ENCODE measurements around the gene CDK19.
A peak's percentile ranks its signal among the peaks of the same experiment; 100 is the strongest.

Gene CDK19

DNA sequence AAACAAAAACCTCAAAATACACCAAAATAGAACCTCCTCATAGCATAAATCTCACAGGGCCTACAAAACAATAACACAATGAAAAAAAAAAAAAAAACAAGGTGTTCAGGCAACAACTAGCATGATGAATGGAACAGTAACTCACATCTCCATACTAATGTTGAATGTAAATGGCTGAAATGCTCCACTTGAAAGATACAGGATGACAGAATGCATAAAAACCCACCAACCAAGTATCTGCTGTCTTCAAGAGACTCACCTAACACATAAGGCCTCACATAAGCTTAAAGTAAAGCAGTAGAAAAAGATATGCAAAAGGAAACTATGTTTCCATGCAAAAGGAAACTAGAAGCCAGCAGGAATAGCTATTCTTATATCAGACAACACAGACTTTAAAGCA lies 121.3 kb downstream of the CDK19 start:
- no peak for DNase-seq

DNA sequence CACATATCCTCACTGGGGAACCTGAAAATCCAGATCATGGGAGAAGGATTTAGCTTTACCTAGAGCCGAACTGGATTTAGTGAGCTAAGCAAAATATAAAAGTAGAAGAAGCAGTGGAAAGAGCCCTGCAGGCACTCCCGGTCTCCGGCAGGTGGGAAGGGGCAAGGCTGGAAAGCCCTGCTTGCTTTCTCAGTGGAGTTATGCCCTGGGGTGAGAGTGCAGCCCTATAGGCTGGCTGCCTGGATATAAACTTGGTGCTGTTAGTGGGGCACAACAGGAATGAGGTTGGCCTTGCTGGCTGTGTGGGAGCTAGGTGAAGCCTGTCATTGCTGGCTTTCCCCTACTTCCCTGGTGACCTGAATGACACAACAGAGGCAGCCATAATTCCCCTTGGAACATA lies 122.0 kb downstream of the CDK19 start:
- no peak for DNase-seq

DNA sequence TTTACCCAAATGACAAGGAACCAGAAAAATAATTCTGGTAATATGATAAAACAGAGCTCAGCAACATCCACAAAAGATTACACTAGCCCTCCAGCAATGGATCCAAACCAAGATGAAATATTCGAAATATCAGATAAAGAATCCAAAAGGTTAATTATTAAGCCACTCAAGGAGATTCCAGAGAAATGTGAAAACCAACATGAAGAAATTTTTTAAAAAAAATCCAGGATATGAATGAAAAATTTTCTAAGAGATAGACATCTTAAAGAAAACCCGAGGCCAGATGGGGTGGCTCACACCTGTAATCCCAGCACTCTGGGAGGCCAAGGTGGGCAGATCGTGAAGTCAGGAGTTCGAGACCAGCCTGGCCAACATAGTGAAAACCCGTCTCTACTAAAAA lies 124.4 kb downstream of the CDK19 start:
- no peak for DNase-seq

DNA sequence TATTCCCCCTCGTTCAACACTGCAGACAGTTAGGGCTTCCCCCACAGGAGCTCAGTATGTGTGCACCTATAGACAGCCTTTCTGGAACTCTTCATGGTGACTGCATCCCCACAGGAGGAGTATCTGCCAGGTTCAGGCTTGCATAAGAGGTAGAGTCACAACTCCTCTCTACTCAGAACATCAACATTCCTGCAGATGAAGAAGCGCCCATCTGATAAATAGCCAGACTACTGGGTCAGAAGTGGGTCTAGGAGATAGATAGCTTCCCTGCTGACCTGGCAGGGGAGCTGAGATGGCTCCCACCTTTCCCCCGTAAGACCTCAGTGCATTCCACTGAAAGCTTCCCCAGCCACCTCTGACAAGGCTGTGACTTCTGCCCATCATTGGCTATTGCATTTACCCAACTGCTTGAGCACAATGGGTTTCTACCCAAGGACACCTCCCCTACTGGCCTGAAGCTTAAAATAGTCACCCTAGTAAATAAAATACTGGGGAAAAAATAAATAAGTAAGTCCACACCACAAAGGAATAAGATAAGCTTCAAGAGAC lies 125.1 kb downstream of the CDK19 start:
- DNase-seq: no peak

DNA sequence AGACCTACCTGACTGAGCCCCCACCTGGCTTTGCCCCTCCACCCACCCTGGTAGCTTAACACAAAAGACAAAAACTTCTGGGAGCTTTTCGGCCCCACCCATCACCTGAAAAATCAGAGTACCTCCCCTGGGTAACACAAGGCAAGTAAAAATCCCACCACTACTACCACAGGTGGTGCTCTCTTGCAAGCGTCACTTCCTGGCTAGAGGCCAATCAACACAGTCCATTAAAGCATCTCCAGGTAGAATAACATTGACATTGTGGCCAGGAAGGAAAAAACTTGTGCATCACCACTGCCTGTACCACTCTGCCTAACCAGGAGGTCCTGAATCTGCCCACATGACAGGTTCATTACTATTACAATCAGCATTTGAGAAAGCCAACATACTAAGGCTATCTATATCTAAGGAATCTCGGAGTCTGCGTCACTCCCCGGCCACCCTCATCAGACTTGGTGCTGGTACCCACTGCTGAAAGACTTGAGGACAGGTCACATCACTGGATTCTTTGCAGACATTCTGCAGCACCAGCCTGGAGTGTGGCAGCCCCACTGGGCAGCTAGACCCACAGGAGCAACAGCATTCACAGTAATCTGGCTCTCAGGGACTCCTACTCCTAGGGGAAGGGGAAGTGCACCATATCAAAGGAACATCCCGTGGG lies 125.9 kb downstream of the CDK19 start:
- DNase-seq: no peak

DNA sequence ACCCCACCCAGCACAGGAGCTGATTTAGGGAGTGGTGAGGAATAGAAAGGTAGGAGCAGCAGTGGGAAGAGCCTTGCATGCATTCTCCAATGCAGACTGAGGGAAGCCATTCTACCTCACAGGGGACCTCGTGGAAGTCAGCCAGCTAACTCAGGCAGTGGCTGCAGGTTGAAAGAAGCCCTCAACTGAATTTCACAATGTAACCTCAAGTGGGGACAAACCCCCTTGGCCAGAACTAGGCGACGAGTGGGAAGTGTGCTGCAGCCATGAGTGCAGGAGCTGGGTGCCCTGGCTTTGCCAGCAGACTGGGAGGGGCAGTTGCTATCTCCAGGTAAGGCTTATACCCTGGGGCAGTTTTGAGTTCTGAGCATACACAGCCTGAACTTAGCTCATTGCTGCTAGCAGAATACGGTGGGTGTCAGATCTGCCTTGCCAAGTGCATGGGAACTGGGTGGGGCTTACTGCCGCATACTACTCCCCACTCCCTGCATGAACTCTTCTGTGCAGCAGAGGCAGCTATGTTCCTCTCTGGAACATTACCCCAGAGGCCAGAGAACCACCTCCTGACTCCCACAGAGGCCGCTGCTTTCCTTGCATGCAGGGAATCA lies 126.5 kb downstream of the CDK19 start:
- no peak for DNase-seq

DNA sequence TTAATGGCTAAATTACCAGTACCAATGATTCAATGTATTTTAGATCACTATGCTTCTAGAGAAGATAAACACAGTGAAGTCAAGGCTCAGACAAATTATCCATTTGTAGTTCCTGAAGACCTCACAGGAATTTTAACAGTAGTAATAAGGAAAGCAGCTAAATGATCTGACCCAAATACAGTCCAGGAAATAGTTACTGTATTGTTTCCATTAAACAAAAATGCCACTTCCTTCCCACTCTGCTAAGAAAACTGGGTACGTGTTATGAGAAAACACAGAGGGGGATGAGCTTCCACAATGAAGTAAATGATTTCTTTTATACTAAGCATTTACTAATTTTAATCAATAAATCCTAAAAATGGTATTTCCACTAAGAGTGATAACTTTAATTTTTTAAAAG lies 127.9 kb downstream of the CDK19 start:
- no peak for DNase-seq

DNA sequence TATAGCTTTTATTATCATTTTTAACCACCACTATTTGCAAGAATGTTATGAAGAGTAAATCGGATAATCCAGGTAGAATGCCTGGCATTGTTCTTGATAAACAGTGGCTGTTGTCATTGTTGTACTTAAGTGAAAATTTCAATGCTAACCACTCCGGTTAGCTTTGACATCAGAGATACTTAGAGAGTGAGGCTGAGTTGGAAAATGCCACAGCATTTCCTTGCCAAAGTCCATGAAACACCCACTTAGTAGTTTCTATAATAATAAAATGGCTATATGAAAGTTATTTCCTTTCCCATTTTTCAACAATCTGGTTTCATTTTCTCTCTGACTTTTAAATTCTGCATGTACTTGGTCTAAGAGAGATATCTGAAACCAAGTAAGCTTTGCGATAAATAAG lies 132.0 kb downstream of the CDK19 start:
- no peak for DNase-seq

DNA sequence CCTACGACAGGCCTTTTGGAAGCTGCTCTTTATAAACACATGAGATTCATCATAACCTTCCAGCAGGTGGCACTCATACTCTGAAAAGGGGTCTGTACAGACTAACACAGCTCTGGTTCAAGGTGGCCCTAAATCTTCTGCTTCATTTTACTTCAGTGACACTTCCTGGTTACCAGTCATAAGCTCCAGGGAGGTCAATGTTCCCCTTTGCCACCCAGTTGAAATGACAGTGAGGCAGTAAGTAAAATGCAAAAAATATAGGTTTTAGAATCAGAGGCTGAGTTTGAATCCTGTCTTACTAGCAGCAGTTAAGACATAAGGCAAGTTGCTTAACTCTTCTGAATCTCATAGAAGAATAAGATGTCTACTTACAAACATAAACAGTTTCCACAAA lies 132.8 kb downstream of the CDK19 start:
- DNase-seq: peak; percentile 66

DNA sequence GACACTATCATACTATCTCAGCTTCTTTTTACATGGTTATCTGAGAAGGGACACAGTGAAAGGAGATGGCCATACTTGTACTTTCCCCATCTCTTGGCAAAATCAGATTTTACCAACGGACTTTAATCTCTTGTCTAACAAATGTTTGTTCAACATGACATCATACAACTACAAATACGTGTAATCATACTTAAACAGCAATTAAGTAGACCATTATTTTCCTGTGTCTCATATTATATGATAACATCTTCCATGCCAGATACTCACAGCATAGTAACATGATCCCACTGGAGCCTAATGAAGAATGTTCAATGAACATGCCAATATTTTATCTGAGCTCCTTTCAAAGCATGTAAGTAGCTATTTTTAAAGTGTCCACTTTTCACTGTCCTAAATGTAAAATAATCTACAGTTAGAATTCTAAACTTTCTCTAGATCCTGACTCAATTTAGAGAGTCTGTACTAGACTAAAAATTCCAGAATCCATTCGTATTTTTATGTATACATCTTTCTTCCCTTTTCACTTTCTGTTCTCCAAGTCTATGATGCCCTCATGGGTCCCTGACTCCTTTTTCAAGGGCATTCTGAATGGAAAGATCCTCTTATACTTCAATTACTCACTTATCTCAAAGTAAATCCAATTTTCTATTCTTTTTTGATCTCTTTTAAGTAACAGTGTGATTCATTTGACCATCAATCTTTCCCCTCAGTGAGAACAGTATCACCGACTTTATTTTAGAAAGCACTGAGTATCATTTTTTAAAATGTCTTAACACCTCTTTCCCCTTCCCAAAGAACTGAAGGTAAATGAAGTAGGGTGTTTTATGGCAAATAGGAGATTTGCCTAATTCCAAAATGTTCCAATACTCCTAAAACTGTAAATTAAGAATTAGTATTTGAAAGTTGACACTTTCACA lies 133.5 kb downstream of the CDK19 start:
- DNase-seq: no peak

DNA sequence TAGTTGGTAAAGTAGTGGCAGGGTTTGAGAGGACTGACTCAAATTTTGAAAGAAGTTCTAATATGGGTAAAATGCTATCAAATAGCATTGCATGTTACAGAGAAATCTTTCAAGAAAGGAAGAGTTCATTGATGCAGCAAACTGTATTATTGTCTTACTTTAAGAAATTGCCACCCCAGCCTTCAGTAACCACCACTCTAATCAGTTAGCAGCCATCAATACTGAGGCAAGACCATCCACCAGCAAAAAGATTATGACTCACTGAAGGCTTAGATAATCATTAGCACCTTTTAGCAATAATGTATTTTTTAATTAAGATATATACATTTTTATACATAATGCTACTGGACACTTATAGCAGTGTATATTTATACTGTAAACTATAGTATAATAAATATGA lies 138.9 kb downstream of the CDK19 start:
- no peak for DNase-seq

DNA sequence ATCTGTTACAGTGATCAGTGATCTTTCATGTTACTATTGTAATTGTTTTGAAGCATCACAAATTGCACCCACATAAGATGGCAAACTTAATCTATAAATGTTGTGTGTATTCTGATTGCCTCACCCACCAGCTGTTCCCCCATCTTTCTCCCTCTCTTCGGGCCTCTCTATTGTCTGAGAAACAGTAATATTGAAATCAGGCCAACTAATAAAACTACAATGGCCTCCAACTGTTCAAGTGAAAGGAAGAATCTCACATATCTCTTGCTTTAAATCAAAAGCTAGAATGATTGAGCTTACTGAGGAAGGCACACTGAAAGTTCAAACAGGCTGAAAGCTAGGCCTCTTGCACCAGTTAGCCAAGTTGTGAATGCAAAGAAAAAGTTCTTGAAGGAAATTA lies 141.2 kb downstream of the CDK19 start:
- DNase-seq: no peak

DNA sequence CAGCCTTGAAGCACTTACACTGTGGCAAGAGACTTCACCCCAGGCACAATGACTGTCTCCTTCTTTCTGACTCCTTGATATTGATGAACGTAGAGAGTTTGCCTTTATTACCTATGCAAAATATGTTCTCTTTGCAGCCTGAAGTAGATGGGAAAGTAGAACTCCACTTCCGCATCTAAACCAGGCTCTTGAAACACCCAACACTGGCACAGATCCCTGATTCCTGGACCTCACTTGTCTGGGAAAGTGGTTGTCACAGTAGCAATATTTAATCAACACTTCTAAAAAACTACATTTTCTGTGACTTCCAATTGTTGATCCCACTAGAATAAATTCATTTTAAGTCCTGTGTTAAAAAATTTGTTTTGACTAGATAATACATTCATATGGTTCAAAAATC lies 143.1 kb downstream of the CDK19 start:
- DNase-seq: no peak

DNA sequence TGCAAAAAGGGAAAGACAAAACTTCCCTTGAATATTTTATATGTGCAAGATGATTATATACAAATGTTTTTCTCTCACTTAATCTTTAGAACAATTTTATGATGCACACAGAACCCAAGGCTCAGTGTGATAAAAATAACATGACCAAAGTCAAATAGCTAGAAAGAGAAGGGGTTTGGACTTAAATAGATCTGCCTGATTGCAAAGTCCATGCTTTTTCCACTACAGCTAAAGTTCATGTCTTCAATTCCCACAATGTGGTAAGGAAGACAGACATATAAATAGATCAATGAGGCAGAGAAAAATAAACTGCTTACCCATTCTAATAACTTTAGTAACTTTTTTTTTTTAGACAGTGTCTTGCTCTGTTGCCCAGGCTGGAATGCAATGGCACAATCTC lies 143.8 kb downstream of the CDK19 start:
- no peak for DNase-seq

DNA sequence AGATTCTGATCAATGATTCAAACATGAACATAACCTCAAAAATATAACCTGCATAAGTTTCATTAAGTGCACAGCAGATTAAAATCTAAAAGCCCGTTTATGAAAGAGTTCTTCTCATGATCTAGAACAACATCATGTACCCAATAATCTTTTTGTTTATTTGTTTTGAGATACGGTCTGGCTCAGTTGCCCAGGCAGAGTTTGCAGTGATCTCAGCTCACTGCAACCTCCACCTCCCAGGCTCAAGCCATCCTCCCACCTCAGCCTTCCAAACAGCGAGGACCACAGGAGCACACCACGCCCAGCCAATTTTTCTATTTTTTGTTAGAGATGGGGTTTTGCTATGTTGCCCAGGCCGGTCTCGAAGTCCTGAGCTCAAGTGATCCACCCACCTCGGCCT lies 149.7 kb downstream of the CDK19 start:
- DNase-seq: no peak

DNA sequence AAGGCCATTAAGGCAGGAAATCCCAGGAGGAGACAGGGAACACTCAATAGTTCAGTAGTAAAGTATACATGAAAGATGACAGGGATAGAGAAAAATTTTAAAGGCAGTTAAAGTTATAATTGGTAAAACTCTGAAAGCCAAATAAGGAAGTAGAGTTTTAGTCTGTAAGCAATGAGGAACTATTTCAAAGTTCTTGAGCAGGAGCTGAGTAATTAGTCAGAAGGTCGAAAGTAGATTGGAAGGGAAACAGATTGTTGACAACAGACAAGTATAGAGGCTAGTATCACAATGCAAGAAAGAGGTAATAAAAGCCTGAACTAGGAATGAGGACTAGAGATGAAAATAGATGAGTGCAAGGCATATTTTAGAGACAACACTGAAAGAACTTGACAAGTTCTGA lies 150.3 kb downstream of the CDK19 start:
- no peak for DNase-seq

DNA sequence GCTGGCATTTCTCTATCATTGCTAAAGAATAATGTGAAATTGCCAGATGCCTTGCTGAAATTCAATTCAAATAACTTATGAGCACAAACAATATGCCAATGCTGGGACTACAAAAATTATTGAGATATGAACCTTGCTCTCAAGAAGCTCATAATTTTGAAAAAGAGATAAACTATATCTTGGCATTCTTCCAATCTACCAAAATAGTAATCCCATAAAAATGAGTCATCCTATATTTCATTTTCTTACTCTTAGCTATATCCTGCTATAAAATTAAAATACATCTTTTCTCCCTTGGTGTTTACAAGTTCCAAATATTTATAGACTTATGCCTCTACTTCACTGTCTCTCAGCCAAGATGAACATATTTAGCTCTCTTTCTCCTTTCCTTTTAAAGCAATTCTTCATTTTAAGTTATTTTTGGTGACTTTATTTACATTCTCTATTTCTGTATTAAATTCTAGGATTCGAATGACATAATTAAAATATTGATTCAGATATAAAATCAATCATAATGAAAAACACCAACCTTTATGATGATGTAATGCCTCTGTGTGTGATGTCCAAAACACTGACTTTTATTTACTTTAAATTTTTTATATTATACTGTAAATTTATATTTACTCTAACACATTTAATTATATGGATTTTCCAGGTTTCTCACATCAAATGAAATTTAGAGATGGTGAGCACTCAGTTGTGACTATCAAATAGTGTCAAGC lies 152.6 kb downstream of the CDK19 start:
- no peak for DNase-seq

DNA sequence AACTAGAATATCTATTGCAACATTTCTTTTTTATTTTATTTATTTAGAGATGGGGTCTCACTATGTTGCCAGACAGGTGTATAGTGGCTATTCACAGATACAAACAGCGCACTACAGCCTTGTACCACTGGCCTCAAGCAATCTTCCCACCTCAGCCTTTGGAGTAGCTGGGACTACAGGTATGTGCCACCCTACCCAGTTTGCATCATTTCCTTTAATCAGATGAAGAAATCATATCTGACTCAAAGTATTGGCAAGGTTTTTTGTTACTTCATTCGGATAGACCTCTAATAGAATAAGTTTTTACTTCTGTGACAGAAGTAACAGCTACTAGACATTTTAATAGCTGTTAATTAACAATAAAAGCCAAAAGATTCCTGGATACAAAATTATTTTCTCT lies 153.9 kb downstream of the CDK19 start:
- DNase-seq: no peak

DNA sequence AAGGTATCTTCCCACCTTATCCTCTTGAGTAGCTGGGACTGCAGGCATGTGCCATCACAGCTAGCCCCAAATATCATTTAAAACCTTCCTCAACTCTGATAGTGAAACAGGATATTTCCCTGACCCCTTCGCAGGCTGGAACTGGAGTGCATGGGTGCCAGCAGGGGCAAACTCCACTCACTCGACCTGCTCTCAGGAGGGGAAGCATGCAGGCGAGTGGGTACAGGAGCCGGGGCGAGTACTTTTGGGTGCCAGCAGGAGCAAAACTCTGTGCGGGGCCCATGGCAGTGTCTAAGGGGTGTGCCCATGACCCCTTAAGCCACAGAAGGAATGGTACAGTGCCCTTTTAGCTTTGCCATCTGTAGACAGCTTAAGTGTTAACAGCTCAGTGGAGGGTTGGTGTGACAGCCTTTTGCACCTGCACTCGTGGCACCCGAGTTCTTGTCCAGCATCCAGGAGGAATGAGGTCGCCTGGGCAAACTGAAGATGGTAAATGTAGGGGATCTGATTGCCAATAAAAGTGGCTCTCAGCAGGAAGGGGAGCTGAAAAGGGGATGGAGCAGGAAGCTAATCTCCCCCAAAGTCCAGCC lies 155.1 kb downstream of the CDK19 start:
- DNase-seq: no peak

DNA sequence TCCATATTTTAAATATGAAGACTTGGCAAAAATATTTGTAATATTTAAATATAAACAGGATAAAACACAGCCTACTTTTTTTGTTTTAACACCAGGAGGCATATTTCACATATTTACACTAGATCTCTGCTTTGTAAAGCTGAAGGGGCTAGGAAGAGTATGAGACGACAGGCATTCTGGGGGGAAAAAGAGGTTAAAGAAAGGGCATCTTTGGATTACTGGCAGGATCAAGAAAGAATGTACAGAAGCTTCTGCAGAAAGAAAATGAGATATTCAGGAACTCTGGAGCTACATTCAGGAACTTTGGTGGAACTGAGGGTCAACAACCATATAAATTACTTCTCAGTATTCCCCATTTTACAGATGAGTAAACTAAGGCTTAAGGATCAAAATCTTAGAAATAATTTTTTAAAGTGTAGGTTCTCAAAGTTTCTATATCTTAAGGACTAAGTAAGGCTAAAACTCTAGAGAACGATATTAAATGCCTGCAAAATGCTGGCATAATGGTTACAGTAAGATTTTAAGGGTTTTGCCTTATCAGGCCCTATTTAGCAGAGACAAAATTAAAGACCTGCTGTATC lies 156.5 kb downstream of the CDK19 start:
- no peak for DNase-seq

DNA sequence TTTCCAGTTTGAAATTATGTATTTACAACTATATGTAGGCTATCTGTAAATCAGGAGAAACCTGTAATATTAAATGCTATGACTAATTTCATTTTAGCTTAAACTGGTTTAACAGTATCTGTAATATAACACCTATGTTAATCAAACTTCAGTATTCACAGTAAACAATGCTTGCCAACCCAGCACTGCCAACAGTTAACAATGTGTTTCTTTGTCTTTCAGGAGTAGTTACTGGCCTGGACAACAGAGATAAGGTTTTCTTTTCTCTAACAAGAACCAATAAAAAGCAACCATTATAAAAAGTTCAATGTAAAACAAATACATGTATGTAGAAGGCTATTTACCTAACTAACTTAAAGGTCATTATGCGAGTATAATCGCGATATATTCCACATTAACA lies 158.8 kb downstream of the CDK19 start:
- no peak for DNase-seq

DNA sequence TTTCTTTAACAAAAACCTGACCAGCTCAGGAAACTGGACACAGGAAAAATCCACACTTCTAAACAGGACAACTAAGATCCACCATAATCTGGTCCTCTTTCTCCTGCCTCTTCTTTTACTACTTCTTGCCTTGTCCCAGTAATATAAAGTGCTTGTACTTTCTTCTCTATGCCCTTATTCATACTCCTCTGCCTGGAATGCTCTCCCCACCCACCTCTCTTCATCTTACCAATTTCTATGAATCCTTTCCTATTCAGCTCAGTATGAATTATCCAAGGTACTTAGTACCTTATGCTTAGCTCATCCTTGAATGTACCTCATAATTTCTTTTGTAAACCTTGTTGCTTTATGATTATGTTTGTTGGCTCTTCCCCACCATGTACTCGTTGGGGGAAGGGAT lies 159.4 kb downstream of the CDK19 start:
- no peak for DNase-seq

All from CD4-positive, alpha-beta T cell treated with Interleukin-15 for 1 hour (primary cell).